Inflammatory macrophage treated with lipopolysaccharide for 1 hour (primary cell): ENCODE data around the gene APPBP2.
A peak's percentile ranks its signal among the peaks of the same experiment; 100 is the strongest.
"Not testable (repeated sequence)": the region's sequence is repeated elsewhere in the genome, so short reads cannot be mapped to it uniquely, and the experiment has no call there.

Experiments used
- DNase-seq, 2 donors: peaks; one replicate each; pipeline ENCODE4 v3.0.0-alpha.2; 2020 to 2022

The APPBP2 gene

GRCh38 chr17:60490594-60490993, 35.4 kb downstream of the APPBP2 start:
- DNase-seq, result not testable (repeated sequence)

DNA sequence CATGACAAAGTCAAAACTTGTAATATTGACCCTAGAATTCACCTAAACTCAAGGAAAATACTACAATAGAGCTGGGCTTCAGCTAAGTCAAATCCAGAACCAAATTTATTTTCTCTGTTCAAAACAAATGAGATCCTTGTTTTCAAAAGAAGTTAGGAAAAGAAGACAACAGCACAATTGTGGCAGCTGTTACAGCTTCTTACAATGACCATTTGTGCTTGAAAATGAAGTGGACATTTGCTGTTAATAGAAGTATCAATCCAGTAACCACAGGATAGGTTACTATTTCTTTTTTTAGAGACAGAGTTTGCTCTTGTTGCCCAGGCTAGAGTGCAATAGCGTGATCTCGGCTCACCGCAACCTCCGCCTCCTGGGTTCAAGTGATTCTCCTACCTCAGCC, 44.4 kb downstream of the APPBP2 start:
- no peak for DNase-seq

DNA sequence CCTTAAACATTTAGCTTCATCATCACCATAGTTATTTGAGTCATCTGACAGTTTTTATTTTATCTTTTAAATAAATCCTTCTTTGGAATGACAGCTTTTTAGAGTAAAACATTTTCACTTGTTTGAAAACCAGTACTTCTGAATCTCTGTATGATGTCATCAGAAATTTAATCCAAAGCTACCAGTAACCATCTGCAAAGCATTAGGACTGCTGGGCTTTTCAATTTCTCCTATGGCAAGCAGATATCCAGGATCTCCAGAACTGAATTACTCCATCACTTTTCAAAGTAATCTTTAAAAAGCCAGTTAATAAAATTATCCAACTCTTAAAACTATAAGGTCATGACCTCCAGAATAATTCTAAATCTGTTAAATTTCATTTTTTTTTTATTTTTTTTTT, 52.3 kb downstream of the APPBP2 start:
- no peak for DNase-seq

- DNase-seq, result no peak
Observed at GRCh38 chr17:60472449-60472848, 53.6 kb downstream of the APPBP2 start.

DNA sequence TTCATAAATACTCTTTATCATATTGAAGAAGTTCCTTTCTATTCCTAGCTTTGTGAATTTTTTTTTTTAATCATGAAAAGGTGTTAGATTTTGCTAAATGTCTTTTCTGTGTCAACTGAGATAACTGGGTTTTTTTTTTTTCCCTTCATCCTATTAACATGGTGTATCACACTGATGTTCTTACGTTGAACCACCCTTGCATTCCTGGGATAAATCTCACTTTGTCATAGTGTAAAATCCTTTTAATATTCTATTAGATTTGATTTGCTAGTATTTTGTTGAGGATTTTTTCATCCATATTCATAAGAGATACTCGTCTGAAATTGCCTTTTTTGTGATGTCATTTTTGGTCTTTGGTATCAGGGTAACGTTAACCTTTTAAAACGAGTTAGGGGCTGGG, 54.6 kb downstream of the APPBP2 start:
- no peak for DNase-seq

DNA sequence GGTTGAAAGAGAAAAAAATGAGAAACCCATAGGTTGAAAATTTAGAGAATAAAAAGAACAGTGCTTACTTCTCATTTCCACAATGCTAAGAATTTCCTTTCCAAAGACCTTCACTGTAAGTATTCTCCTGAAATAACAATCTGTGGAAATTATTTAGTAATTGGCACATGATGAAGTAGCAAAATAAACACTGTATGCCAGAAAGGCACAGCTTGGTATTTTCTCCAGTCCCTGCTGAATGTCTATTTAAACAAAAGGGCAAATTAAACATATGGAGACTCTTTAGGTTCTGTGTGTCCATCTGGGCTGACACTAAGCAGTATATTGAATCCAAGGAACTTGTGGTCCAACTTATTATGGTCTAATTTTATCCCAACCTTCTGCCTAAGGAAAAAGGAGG, 57.7 kb downstream of the APPBP2 start:
- no peak for DNase-seq

GRCh38 chr17:60464343-60464742, 61.7 kb downstream of the APPBP2 start:
- no peak for DNase-seq

- no peak for DNase-seq
Observed at GRCh38 chr17:60463157-60463835, 62.7 kb downstream of the APPBP2 start.

DNA sequence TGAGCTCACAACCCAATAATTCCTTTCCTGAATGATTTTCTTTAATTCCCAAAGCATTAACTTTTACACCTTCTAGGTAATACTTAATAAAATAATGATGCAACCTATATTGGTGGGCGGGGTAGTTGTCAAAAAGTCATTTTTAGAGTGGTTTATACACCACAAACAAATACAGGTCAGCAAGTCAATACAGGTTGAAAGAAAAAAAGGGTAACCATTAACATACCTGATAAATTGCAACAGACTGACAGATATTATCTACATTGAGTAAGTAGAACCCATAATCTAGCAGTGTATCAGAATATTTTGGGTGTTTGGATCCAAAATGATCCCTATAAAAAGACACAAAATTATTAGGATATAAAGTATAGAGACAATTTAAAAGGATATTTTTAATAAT, 64.5 kb downstream of the APPBP2 start:
- no peak for DNase-seq

GRCh38 chr17:60457148-60457547, 68.9 kb downstream of the APPBP2 start:
- no peak for DNase-seq

DNA sequence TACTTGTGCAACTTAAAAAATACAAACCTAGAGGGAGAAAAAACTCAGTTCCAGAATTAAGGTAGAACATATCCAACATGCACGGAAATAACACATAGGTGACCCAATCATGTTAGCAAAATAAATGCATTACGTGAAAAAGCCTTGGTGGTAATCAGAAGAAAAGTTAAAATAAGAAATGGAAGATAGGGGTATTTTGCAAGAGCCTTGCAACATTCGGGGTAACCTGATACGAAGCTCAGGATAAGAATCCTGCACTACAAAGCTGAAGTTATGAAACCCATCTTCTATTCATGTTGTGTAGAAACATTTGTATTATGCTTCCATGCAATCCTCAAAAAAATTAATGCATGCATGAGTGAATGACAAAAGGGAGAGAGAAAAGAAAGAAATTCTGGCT, 70.7 kb downstream of the APPBP2 start:
- DNase-seq, result no peak

DNA sequence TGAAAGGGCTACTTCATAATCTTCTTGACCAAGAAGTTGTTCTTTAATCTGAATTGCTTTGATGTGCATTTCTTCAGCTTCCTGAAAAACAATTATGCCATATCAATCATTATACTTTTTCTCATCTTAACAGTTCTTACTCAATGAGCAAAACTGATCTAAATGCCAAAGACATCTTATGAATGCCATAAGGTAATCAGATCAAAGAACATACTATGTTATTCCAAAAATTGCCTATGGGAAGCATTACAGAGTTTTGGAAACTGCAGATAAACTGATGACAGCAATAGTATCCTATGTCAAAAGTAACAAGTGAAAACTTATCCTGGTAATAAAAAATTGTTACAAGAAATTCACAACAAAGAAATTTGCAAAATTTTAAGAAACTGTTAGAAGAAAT, 74.1 kb downstream of the APPBP2 start:
- no peak for DNase-seq

- no peak for DNase-seq
Observed at GRCh38 chr17:60451071-60451470, 75.0 kb downstream of the APPBP2 start.

DNA sequence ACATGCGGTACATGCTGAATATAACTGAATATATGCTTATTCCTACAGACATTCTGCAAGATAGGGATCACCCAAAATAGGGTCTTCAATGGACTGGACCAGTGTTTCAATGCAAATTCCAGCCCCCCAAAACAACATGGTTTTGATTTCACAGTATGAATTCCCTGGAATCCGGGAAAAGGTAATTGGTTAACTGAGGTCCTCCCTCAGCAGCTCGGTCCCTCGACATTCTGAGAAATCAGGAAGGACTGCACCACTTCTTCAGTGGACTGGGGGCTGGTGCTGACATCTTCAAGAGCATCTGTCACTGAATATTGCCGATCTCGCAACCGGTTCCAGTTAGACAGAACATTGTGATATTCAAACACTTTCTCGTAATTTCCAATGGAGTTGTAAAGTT, 78.7 kb downstream of the APPBP2 start:
- no peak for DNase-seq

DNA sequence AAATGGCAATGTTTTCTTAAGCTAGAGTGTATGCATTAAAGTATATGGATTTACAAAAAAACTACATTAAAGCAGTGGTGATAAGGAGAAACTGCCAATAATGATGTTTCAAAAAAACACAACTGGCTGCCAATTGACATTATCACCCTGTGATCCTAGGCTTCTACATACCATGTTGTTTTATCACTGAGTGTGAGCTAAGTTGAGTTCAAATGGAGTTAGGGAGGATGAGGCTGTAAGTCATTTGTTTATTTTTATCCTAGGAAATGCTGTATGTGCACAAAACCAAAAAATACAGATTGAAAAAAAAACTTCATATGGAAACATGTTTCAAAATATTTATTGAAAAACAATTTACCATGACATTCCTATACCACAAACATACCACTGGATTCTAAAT, 80.9 kb downstream of the APPBP2 start:
- DNase-seq, result no peak

GRCh38 chr17:60443713-60444112, 82.3 kb downstream of the APPBP2 start:
- no peak for DNase-seq

DNA sequence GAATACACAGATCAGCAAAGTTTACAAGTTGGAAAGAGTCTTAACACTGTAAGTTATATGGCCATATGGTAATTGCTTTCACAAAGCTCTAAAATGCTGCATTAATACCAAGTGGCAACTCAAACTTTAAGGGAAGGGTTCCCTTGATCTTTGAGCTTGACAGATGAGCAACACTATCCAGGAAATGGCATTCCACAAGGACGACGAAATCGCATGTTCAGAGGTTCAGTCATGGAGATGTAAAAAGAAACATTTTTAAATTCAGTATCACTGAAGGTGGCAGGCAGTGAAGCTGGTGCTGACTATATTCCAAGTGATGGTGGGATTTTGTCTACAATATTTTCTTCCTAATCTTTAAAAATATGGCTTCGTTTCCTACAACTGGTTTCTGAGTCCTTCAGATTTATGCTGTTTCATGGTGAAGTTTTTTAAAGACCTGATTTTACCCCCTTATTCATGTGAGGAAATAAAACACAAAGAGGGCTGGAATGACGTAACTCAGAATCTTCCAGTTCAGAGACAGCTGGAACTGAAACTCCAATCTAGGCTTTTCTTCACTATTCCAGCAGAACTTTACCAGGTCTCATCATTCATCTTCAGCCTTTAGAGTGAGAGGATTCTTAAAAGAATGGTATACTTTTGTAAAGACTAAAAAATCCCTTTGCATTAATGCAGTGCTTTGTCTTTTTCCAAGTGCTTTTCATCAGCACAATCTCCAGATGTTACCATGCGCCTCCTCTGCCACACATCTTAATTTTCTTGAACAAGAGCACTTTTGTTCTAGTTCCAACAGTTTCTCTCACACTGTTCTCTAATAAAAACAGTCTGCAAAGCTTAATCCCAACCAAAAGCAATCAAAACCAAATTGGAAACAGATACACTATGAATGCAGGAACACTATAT, 83.5 kb downstream of the APPBP2 start:
- peak; percentile 24 to 52 for DNase-seq

DNA sequence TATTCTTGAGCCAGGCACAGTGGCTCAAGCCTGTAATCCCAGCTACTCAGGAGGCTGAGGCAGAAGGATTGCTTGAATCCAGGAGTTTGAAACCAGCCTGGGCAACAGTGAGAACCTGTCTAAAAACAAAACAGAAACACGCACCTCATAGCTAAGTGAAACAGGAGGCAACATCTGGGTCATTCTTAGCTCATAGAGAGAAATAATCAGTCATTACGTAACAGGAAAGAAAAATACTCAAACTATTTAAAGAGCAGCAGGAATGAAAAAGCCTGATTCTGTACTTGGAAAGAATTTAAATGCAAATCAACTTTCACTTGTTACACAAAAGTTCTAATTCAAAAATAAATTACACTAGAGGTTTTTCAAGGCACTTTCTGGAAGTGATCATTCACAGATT, 86.5 kb downstream of the APPBP2 start:
- peak; percentile 43 to 48 for DNase-seq

DNA sequence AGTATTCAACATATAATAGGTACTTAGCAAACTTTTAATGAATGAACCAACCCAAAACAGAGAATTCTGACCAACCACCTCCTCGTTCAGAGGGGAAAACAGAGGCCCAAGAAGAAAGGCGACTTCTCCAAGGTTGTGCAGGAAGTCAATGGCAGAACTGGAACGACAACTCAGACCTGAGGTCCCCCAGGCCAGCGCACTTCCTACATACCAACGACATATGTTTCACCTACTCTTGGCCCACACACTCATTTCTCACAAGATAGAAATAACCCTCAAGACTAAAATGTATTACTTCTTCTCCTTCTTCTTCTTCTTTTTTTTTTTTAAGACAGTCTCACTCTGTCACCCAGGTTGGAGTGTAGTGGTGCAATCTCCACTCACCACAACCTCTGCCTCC, 89.4 kb downstream of the APPBP2 start:
- DNase-seq, result peak in 1 of 2 donors; percentile 37

DNA sequence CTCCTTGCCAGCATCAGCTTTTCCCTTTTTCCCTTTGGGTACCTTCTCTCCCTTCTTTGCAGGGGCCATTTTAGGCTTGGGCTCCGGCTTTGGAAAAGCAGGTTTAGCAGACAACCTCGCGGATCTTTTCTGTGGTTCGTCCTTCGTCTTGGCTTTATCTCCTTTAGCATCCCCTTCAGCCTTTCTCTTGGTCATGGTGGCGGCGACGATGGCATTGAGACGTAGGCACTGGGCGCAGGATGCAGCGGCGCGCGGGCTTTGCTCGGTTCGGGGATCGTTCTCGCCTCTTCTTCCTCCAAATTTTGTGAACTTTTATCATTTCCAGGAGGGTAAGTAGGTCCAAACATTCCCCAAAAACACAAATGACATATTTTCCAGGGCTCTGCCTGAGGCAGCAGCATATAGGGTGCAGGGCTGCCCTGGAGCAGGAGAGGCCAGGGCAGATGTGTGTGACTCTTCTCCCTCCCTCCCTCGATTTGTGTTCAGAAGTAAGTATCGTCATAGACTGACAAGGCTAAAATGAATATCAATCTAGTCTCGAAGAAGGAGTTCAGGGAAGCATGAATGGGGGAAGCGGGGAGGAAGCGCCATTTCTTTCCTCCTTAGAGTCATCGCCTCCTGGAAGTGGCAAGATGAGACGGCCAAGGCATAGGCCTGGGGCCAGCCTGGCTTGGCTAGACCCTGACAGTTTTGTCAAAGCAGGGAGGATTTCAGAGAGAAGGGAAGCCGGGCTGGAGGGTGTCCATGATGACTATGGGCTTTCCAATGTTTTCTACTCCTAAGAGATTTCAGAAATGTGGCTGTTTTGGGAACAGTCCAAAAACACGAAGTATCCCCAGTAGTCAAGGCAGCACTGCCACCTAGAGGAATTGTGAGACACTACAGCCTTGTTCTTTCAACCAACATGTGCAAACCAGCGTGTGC, 90.5 kb downstream of the APPBP2 start:
- DNase-seq, result peak; percentile 76 to 95

- not testable (repeated sequence) for DNase-seq
Observed at GRCh38 chr17:60433021-60433997, 92.7 kb downstream of the APPBP2 start.

DNA sequence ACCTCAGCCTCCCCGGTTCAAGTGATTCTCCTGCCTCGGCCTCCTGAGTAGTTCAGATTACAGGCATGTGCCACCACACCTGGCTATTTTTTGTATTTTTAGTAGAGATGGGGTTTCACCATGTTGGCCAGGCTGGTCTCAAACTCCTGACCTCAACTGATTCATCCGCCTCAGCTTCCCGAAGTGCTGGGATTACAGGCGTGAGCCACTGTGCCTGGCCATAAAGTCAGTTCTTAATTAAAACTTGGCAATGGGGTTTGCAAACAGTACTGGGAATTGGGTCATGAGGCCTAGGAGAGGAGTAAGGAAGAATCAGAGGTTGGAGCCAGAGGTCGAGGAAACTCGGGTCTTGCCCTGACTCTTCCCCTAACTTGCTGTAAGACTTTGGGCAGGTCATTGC, 95.5 kb downstream of the APPBP2 start:
- DNase-seq, result not testable (repeated sequence)
